Hepatocyte (in vitro differentiated cells): ENCODE results near the gene REM2.

Experiments
- EZH2phosphoT487 ChIP-seq: fragments of 200-600 bp; sonication (generic); IDR thresholded peaks from one replicate; pipeline ENCODE4 v1.6.1; 2018; ENCODE audit warnings: antibody characterized with exemption, mild to moderate bottlenecking, low read depth, moderate library complexity; ENCODE audit not compliant: unreplicated experiment, severe bottlenecking
- TF ChIP-seq, protein P1 (sequence below): fragments of 200-600 bp; sonication (generic); IDR thresholded peaks from 2 replicates; pipeline ENCODE4 v1.5.1; 2016; ENCODE audit warnings: antibody characterized with exemption, mild to moderate bottlenecking; ENCODE audit not compliant: poor library complexity

DNA sequence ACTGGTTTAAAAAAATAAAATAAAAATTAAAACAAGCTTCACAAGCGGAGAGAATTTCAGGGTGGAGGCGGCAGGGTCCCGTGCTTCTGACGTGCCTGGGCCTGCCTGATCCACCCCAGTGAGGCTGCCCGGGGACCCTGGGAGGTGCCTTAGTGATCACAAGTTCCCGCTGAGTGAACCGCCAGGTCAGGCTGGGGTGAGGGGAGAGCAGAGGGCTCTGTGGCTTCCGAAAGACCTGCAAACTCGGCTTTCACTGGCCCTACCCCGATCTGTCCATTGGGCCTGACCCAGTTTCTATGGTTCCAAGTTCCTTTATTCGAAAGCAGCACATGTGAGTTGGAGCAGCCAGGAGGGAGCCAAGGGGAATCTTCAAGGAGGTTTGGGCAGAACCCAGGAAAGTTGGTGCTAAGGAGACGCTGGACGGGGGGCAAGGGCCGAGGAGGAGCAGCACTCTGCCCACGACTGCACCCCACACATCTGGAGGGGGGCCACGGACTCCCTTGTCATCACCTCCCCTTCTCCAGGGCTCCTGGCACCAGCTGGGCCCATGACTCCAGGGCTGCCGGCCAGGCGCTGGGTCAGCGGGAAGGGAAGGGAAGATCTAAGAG, 33.7 kb upstream of the REM2 start:
- TF ChIP-seq, protein P1, sequence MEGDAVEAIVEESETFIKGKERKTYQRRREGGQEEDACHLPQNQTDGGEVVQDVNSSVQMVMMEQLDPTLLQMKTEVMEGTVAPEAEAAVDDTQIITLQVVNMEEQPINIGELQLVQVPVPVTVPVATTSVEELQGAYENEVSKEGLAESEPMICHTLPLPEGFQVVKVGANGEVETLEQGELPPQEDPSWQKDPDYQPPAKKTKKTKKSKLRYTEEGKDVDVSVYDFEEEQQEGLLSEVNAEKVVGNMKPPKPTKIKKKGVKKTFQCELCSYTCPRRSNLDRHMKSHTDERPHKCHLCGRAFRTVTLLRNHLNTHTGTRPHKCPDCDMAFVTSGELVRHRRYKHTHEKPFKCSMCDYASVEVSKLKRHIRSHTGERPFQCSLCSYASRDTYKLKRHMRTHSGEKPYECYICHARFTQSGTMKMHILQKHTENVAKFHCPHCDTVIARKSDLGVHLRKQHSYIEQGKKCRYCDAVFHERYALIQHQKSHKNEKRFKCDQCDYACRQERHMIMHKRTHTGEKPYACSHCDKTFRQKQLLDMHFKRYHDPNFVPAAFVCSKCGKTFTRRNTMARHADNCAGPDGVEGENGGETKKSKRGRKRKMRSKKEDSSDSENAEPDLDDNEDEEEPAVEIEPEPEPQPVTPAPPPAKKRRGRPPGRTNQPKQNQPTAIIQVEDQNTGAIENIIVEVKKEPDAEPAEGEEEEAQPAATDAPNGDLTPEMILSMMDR: no peak
- no peak for TF ChIP-seq EZH2phosphoT487
